Activated naive CD4-positive, alpha-beta T cell treated with anti-CD3 and anti-CD28 coated beads, Interleukin-2, amount 50 U/mL, for 72 hours (primary cell): ENCODE results near the gene PHYKPL. TPM values are rescaled to one million over a fixed set of nuclear protein-coding genes. Genes with fewer than 3 reads are reported as not detected.
A peak's percentile ranks its signal among the peaks of the same experiment; 100 is the strongest.
"Not testable (repeated sequence)": the region's sequence is repeated elsewhere in the genome, so short reads cannot be mapped to it uniquely, and the experiment has no call there.

ENCODE experiments used
- ATAC-seq, 2 donors: fragments of 150-1000 bp; cut with Tn5 transposase; 2 replicates each; pipeline ENCODE4 v1.10.0; 2021; ENCODE audit warnings: mild to moderate bottlenecking in 2 of 2, moderate library complexity in 2 of 2
- DNase-seq, 2 donors: peaks; one replicate each; pipeline ENCODE4 v3.0.0; 2021 to 2022; ENCODE audit warnings: low spot score in 2 of 2
- H3K27ac Mint-ChIP-seq, 2 donors: one replicate each; pipeline ENCODE4 v1.8.0; 2022; ENCODE audit warnings: mild to moderate bottlenecking in 2 of 2, mixed read lengths in 2 of 2
- H3K36me3 Mint-ChIP-seq, 2 donors: one replicate each; pipeline ENCODE4 v1.8.0; 2022; ENCODE audit warnings: mixed read lengths in 2 of 2
- H3K9me3 Mint-ChIP-seq, 2 donors: one replicate each; pipeline ENCODE4 v1.8.0; 2022; ENCODE audit warnings: mixed read lengths in 2 of 2
- total RNA-seq, 2 donors: library from RNA; stranded (reverse); gene quantifications; one replicate each; pipeline ENCODE4 v1.2.3, GENCODE V29; 2022

PHYKPL gene
- total RNA-seq, 2 donors from 2014 or later = 51.1 to 97.6 TPM

DNA sequence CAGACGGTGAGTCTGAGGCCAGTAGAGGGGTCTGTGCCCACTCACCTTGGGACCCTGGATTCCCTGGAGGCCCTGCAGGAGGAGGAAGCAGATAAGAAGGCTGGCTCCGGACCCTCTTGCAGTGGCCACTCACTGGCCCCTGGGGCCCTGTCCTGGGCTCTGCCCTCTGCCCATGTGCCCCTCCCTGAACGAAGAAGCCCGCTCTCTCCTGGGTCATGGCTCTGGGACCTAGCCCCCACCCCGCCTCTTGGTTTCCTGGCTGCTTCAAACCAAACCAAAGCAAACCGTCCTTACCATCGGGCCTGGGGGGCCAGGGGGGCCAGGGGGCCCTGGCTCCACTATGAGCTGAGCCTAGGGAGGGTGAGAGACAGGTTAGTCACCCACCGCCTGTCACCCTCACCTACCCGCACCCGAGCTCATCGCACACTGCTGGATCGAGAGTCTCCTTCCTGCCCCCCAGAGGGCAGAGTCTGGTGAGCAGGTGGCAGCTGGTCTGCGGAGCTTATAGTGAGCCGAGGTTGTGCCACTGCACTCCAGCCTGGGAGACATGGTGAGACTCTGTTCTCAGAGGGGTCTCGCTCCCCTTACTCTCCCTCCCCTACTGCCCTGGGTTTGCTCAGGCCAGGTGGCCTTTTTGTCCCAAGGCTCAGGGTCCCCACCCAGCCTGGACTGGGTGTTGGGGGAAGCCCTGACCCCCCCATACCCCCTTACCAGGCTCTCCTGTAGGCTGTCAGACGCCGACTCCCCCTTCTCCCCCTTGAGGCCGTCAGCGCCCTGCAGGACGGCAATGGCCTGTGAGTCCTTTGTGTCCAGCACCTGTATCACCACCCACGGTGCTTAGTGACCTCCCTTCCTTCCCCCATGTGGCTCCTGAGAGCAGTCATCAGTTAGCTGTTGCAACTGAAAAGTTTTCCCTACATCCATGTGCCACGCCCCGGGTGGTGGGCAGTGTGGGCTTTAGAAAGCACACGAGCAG lies 15.2 kb upstream of the PHYKPL start:
- no peak for DNase-seq
- ATAC-seq = peak; percentile 23 to 29
- no peaks in the 10 kb centered on the region for H3K9me3 Mint-ChIP-seq

DNA sequence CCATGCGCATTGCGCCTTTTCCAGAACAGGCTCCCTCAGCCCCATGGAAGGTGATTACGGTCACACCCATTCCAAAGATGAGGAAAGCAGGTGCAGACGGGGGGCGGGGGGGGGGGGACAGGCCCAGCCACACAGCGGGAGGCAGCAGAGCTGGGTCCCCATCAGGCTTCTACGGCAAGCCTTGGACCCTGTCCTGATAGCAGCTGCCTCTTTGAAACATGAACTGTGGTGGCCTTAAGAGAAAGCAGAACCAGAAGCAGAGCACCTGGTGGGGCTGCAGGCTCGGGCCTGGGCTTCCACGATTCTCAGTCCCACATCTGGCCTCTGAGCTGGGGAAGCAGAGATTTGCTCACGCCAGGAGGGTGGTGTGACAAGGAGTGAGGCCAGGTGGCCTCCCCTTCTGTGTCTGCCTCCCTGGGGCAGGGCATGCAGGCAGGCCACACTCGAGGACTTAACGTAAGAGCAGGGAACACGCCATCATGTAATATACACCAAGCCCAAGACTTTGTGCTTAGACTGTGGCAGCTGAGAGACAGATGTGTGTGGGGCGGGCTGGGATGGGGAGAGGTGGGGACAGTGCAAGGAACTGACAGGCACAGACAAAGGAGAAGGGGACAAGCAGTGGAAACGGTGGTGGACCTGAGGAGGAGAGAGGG lies 14.2 kb upstream of the PHYKPL start:
- H3K36me3 Mint-ChIP-seq = no peaks in the 10 kb centered on the region
- H3K27ac Mint-ChIP-seq = peak overlapping the region in 1 of 2 donors; percentile 50
- no peaks in the 10 kb centered on the region for H3K9me3 Mint-ChIP-seq
- ATAC-seq = no peak
- DNase-seq = no peak

More for the DNA sequence above, 15.2 kb upstream of the PHYKPL start:
- Mint-ChIP-seq H3K36me3 (no peaks in the 10 kb centered on the region), H3K27ac (peak overlapping the region in 1 of 2 donors; percentile 40)

DNA sequence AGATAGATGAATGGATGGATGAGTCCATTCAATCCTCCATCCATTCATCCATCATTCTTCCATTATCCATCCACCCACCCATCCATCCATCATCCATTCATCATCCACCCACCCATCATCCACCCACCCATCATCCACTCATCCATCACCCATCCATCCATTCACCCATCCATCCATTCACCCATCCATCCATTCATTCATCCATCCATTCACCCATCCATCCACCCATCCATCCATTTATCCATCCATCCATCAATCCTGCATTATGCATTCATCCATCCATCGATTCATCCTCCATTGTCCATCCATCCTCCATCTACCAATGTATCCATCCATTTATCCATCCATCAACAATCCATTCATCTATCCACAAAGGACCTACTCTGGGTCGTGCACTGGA lies 12.8 kb upstream of the PHYKPL start:
- DNase-seq = no peak
- no peak overlapping the region for H3K27ac Mint-ChIP-seq
- H3K9me3 Mint-ChIP-seq = no peaks in the 10 kb centered on the region
- no peaks in the 10 kb centered on the region for H3K36me3 Mint-ChIP-seq
- no peak for ATAC-seq

DNA sequence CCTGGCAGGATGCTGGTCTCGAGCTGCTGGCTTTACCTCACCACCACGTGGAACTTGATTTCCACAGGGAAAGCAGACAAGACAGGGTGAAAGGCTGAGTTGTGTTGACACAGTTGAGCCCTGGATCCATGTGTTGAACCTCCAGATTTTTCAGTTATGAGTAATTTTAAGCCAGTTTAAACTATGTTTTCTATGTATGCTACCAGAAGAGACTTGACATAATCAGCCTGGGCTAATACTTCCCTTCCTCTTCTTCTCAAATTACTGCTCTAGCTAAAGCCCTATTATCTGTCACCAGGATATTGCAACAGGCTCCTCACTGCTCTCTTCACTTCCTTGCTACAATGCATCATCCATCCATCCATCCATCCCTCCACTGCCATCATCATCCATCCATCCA lies 12.0 kb upstream of the PHYKPL start:
- H3K9me3 Mint-ChIP-seq = no peaks in the 10 kb centered on the region
- ATAC-seq = no peak
- no peaks in the 10 kb centered on the region for H3K36me3 Mint-ChIP-seq
- no peak for DNase-seq
- H3K27ac Mint-ChIP-seq = no peak overlapping the region

DNA sequence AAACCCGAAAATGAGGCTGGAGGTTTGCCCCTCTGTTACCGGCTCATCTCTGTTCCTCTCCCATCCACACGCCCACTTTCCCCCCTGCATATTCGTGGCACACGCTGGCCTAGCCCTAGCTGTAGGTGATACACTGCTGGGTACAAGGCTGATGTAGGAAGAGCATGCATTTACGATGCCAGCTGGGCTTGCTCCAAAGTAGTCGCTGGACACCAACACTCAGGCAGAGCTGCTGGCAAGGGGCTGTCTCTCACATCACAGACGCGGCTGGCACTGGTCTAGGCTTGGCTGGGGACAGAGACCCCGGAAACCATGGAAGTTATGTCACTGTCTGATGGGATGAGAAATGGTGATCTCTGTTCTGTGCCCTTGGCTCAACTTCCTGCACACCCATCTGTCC lies 9.8 kb upstream of the PHYKPL start:
- Mint-ChIP-seq H3K27ac (peak overlapping the region in 1 of 2 donors; percentile 18), H3K36me3 (no peaks in the 10 kb centered on the region), H3K9me3 (no peaks in the 10 kb centered on the region)
- no peak for DNase-seq
- no peak for ATAC-seq

DNA sequence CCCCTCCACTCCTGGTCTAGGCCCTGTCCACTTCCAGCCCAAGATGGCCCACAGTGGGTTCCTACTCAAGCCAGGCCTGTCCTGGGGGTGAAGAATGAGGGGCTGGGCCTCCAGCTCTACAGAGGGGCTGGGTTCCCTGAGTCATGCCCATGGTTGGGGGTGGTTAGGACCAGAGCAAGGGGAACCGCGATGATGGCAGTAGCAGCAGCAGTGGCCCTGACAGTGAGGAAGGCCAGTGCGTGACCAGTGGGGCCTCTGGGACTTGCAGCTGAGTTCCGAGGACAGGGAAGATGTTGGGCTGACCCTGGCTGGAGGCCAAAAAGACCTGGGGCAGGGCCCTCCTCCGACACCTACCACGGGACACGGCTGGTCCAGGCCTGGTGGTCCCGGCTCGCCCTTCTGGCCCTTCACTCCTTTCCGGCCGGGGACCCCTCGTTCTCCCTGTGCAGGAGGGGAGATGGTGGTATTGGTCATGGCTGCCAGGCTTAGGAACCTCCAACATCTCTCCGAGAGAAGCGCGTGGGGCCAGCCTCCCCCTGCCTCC lies 9.2 kb upstream of the PHYKPL start:
- no peaks in the 10 kb centered on the region for H3K9me3 Mint-ChIP-seq
- no peak for DNase-seq
- H3K36me3 Mint-ChIP-seq = no peaks in the 10 kb centered on the region
- H3K27ac Mint-ChIP-seq = peak overlapping the region in 1 of 2 donors; percentile 93
- peak in 1 of 2 donors; percentile 7 for ATAC-seq

DNA sequence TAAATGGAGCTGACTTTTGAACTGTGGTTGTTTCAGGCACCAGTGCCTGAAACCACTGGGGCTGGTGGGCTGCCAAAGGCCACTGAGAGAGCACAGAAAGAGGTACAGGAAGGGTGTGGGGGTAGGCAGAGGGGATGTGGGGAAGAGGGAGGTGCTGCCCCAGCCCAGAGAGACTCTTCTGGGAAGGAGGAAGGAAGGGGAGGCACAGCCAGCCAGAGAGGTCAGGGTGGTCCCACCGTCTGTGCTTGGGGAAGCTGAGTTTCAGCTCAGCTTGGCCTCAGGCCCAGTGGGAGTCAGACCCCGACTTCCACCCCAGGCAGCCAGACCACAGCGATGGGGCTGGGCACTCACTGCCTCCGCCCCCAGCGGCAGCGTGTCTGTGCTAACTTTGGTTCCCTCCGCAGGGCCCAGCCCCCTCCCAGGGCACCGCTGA lies 8.6 kb upstream of the PHYKPL start:
- peak overlapping the region in 1 of 2 donors; percentile 93 for H3K27ac Mint-ChIP-seq
- no peaks in the 10 kb centered on the region for H3K9me3 Mint-ChIP-seq
- no peak for DNase-seq
- no peaks in the 10 kb centered on the region for H3K36me3 Mint-ChIP-seq
- peak; percentile 8 to 11 for ATAC-seq

DNA sequence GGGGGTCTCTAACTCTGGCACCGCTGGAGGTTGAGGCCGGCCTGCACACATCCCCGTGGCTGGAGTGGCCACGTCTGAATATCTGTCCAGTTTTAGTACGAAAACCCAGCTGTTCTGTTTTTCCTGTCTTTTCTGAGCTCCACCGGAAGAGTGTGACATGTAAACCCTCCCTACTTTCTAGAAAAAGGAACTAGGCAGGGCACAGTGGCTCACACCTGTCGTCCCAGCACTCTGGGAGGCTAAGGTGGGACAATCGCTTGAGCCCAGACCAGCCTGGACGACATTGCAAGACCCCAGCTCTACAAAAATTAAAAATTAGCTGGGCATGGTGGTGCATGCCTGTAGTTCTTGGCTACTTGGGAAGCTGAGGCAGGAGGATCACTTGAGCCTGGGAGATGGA lies 8.2 kb upstream of the PHYKPL start:
- ATAC-seq (no peak), DNase-seq (no peak)
- Mint-ChIP-seq H3K9me3 (no peaks in the 10 kb centered on the region), H3K36me3 (no peaks in the 10 kb centered on the region), H3K27ac (peak overlapping the region; percentile 23 to 93)

DNA sequence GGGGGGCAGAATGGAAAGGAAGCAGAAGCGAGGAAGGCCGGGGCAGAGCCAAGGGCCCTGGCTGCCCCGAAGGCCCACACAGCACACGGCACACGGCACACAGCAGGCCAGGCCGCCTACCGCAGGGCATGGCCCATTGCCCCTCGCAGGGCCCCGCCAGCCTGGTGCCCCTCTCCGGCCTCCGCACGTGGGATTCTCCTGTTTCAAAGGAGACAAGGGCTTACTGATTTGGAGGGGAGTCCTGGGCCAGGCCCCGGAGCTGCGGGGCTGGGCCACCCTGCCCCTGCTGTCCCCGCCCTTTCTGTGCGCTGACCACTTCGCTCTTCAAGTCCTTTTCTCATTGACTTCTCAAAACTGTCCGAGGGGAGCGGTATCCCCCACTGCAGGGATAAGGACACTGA lies 7.7 kb upstream of the PHYKPL start:
- ATAC-seq (no peak), DNase-seq (no peak)
- Mint-ChIP-seq H3K36me3 (no peaks in the 10 kb centered on the region), H3K27ac (peak overlapping the region; percentile 50 to 93), H3K9me3 (no peaks in the 10 kb centered on the region)

DNA sequence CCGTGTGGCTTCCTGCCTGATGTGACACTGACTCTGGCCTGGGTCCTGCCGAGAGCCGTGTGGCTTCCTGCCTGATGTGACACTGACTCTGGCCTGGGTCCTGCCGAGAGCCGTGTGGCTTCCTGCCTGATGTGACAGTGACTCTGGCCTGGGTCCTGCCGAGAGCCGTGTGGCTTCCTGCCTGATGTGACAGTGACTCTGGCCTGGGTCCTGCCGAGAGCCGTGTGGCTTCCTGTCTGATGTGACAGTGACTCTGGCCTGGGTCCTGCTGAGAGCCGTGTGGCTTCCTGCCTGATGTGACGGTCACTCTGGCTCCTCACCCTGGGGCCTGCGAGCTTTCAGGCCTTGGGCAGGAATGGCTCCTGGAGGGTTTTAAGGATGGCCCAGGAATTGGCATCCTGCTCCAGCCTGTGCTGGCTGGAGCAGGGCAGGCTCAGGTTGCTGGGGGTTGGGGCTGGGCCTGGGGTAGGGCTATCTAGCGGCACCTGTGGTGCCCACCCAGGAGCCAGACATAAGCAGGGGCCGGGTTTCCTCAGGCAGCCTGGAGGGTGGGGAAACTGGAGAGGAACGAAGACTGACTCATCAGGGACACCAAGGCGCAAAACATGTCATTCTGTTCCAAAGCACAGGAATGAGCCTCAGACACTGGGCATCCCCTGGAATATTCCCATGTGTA lies 7.2 kb upstream of the PHYKPL start:
- ATAC-seq (peak; percentile 9 to 22), DNase-seq (peak in 1 of 2 donors; percentile 77)
- not testable (repeated sequence) for H3K9me3 Mint-ChIP-seq, H3K36me3 Mint-ChIP-seq
- peak overlapping the region; percentile 50 to 93 for H3K27ac Mint-ChIP-seq

DNA sequence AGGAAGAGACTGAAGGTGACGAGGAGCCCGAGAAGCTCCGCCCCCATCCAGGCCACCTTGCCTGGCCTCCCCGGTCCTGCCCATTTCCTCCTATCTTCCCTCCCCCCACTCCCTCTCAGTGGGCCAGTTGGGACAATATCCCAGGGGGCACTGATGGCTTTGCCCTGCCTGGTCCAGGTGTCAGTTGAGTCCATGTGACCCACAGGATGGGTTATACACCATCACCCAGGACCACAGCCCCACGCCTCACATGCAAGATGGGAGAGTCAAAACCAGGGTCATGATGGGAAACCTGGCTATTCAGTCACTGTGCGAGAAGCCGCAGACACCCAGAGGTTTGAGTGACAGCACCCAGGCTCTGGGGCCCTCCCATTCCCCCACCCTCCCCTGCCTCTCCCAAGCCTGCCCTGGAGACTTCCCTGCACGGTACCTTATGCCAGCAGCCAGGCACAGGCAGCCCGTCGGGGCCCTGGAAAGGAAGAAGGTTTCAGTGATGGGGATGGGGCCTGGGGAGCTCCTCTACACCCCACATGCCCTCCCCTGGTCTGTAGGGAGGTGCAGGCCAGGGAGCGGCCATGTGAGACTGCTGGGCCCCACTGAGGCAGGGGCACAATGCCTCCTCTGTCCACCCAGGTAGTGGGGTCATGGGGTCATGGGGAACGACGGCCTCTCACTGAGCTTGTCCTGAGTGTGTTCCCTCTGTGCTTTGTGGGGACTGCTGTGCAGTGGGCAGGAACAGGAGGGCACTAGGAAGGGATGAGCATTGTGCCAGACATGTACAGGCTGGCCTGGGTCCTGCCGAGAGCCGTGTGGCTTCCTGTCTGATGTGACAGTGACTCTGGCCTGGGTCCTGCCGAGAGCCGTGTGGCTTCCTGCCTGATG lies 6.3 kb upstream of the PHYKPL start:
- no peaks in the 10 kb centered on the region for H3K36me3 Mint-ChIP-seq
- DNase-seq (peak in 1 of 2 donors; percentile 73), ATAC-seq (peak; percentile 48 to 74)
- peak overlapping the region; percentile 72 to 93 for H3K27ac Mint-ChIP-seq
- no peaks in the 10 kb centered on the region for H3K9me3 Mint-ChIP-seq

DNA sequence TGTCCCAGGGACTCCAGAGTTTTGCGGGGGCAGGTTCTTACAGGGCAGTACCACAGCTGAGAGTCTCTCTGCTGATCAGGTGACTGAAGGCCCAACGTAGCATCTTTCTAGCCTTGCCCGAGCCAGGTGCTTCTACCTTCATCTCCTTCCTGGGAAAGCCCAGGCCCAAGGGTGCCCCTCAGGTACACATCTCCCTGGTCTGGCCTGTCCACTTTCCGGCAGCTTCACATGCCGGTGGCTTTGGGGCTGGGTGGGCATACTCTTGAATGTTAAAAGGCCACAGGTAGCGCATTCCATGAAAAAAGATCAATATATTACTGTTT lies 5.7 kb upstream of the PHYKPL start:
- Mint-ChIP-seq H3K36me3 (no peaks in the 10 kb centered on the region), H3K9me3 (no peaks in the 10 kb centered on the region), H3K27ac (peak overlapping the region; percentile 72 to 93)
- no peak for ATAC-seq
- DNase-seq = no peak

DNA sequence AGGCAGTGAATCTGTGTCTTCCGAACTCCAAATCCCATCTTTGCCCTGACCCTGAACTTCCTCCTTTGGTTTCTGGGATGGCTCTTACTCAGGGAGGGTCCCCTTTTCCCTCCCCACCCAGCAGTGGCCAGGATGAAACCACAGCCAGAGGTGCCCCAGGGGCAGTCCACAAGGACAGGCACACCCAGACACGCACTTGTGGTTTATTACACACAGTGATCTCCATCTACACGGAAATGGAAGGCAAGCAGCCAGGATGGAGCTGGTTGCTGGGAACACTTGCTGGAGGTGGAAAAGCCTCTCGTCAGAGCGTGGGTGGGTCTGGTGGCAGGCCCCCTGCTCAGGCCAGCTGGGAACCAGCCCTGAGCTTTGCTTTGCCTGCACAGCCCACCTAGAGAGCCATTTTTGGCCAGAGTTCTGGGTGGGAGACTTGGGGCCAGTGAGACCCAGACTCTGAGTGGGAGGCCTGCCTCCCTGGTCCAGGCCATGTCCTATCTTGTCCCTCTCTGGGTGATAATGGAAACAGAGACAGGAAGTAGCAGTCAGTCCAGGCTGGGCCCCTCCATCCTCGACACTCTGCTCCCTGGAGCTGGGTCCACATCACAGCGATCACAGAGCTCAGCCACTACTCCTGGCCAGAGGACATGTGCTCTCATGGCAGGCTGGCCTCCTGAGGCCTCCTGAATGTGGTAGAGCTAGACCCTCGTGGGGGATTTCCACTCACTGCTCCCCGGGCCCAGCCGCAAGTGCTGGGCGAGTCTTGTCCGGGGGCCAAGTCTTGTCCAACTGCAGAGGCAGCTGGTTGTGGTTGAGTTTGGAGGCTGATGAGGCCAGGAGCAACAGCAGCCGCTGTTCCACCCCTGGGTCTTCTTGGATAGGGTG lies 5.1 kb upstream of the PHYKPL start:
- ATAC-seq (no peak), DNase-seq (peak in 1 of 2 donors; percentile 1)
- Mint-ChIP-seq H3K27ac (peak overlapping the region in 1 of 2 donors; percentile 93), H3K9me3 (no peaks in the 10 kb centered on the region), H3K36me3 (no peaks in the 10 kb centered on the region)

DNA sequence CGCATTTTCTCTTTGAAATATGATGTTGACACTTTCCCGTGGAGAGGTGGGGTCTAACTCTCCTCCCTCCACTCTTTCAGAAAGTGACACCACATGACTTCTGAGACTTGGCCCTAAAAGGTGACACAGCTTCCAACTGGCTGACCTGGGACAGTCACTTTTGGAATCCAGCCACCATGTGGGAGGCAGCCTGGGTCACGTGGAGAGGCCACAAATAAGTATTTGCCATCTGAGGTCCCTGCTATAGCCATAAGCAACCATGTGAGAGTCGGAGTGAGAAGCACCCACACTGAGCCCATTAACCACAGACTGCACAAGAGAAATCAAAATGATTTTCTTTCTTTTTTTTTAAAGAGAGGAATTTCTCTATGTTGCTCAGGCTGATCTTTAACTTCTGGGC lies 4.1 kb upstream of the PHYKPL start:
- ATAC-seq (no peak), DNase-seq (no peak)
- H3K36me3 Mint-ChIP-seq = peaks cover 3 to 4% of the 10 kb centered on the region in 2 donors
- H3K9me3 Mint-ChIP-seq = no peaks in the 10 kb centered on the region
- peak overlapping the region in 1 of 2 donors; percentile 93 for H3K27ac Mint-ChIP-seq

DNA sequence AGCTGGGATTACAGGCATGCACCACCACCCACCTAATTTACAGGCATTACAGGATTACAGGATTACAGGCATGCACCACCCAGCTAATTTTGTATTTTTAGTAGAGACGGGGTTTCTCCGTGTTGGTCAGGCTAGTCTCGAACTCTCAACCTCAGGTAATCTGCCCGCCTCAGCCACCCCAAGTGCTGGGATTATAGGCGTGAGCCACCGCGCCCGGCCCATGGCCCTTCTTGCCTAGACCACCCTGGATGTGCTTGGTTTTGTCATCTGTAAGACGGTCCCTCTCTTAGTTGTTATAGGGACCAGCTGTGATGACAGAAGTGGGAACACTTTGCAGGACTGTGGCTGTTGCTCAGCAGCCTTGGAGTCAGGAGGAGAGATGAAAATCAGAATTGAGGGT lies 3.5 kb upstream of the PHYKPL start:
- Mint-ChIP-seq H3K27ac (peak overlapping the region in 1 of 2 donors; percentile 93), H3K9me3 (no peaks in the 10 kb centered on the region), H3K36me3 (peaks cover 9% of the 10 kb centered on the region in 2 donors)
- no peak for ATAC-seq
- DNase-seq = no peak
